ENCODE results near the gene PDK2.
"Not testable (repeated sequence)": the region's sequence is repeated elsewhere in the genome, so short reads cannot be mapped to it uniquely, and the experiment has no call there.

PDK2 gene

DNA sequence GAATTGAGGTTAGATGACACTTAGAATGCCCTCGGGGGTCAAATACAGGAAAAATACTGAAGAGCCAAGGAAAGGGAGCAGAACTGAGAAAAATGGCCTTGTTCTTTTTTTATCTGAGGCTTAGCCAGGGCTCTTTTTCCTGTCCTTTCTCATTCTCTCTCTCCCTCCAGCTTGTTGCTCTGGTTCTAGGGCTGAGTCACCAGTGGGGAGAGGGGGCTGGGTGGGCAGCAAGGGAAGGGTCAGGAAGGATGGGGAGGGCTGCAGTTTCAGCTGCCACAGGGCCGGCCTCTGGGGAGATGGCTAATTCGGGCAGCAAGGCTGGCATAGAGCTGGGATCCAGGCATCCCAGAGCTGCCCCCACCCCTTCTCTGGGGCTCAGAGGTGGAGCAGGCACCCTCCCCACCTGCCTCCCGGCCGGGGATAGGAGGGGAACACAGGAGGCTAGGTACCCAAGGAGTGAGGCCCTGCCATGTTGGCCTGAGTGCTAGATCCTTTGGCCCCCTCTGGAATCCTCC, 35.3 kb upstream of the PDK2 start:
- H3K4me1 ChIP-seq (ENCODE audit: low read length): peaks cover 19% of the 10 kb centered on the region
- no peak for DNase-seq
- H3K4me2 ChIP-seq (ENCODE audit: low read depth, low read length): no peak overlapping the region

DNA sequence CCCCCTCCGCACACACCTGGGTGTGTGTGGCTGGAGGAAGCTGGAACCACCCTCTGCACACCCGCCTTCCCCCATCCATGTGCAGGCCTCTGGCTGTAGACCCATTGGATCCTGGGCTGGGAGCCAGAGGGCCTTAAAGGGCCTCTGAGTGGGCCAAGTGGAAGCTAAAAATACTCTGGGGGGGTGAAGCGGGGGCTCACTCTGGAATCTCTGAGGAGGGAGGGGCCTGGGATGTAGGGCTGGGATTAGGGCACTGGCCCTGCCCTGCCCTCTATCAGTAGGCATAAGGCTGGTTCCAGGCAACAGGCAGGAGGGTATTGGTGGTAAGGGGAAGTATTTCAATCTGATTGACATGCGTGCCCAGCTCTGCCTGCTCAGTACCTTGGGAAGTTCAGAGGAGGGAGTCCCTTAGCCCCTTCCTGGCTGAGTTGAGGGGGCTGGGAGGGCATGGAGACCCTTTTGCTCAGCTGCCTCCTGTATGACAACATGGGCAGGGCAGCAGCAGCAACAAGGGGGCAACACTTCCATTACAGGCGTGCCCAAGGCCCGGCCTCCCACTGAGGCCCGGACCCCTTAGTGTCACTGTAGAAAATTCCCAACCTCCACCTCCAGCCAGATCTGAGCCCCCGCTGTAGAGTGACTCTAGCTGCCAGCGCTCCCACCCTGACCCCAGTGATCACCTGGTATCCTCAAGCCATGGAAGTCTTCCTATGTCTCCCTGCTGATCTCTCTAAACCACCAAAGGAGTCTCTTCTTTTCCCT, 34.0 kb upstream of the PDK2 start:
- Histone ChIP-seq H3K4me3 (ENCODE audit: low read length) (no peak overlapping the region), H3K4me2 (ENCODE audit: low read depth, low read length) (no peak overlapping the region), H3K27me3 (replicated peaks; ENCODE audit: insufficient read depth, low read length) (no peaks in the 10 kb centered on the region), H3K36me3 (replicated peaks; ENCODE audit: insufficient read depth, low read length) (no peaks in the 10 kb centered on the region), H3K9ac (ENCODE audit: low read length) (no peak overlapping the region), H3K9me2 (replicated peaks; ENCODE audit: insufficient read depth, low read length) (no peaks in the 10 kb centered on the region), H2AFZ (ENCODE audit: low read length) (no peak overlapping the region), H4K20me1 (ENCODE audit: insufficient read depth, low read length) (no peaks in the 10 kb centered on the region), H3K4me1 (ENCODE audit: low read length) (peaks cover 19% of the 10 kb centered on the region), H3F3A (ENCODE audit: insufficient read depth, low read length) (peaks cover 2% of the 10 kb centered on the region; the same call in 1 of the 2 replicates), H3K79me2 (ENCODE audit: low read length) (peaks cover 30% of the 10 kb centered on the region), H3K9me3 (replicated peaks; ENCODE audit: insufficient read depth, low read length) (no peaks in the 10 kb centered on the region), H3K27ac (ENCODE audit: low read length) (no peak overlapping the region)
- TF ChIP-seq CTCF (IDR thresholded peaks at IDR 0.05; ENCODE audit: low read length) (no peak), EZH2phosphoT487 (IDR thresholded peaks at IDR 0.05; ENCODE audit: low read length) (no peak), EZH2 (optimal IDR thresholded peaks at IDR 0.05; ENCODE audit: low read depth, low read length) (no peak)
- DNase-seq: no peak

More for the DNA sequence above, 35.3 kb upstream of the PDK2 start:
- H3K79me2 ChIP-seq (ENCODE audit: low read length): peaks cover 30% of the 10 kb centered on the region
- H3K9me2 ChIP-seq (replicated peaks; ENCODE audit: insufficient read depth, low read length): no peaks in the 10 kb centered on the region
- no peaks in the 10 kb centered on the region for H3K36me3 ChIP-seq (replicated peaks; ENCODE audit: insufficient read depth, low read length)
- no peaks in the 10 kb centered on the region for H3K27me3 ChIP-seq (replicated peaks; ENCODE audit: insufficient read depth, low read length)
- no peaks in the 10 kb centered on the region for H4K20me1 ChIP-seq (ENCODE audit: insufficient read depth, low read length)
- no peak overlapping the region for H3K9ac ChIP-seq (ENCODE audit: low read length)
- H3F3A ChIP-seq (ENCODE audit: insufficient read depth, low read length): peaks cover 14% of the 10 kb centered on the region
- no peak overlapping the region for H3K4me3 ChIP-seq (ENCODE audit: low read length)
- TF ChIP-seq EZH2phosphoT487 (IDR thresholded peaks at IDR 0.05; ENCODE audit: low read length): no peak
- TF ChIP-seq EZH2 (optimal IDR thresholded peaks at IDR 0.05; ENCODE audit: low read depth, low read length): no peak
- no peak for TF ChIP-seq CTCF (IDR thresholded peaks at IDR 0.05; ENCODE audit: low read length)
- H2AFZ ChIP-seq (ENCODE audit: low read length): no peak overlapping the region
- no peak overlapping the region for H3K27ac ChIP-seq (ENCODE audit: low read length)
- H3K9me3 ChIP-seq (replicated peaks; ENCODE audit: insufficient read depth, low read length): no peaks in the 10 kb centered on the region

- not testable (repeated sequence) for H3K27me3 ChIP-seq (replicated peaks; ENCODE audit: insufficient read depth, low read length); H2AFZ ChIP-seq (ENCODE audit: low read length); H3K27ac ChIP-seq (ENCODE audit: low read length); H3F3A ChIP-seq (ENCODE audit: insufficient read depth, low read length); H3K9ac ChIP-seq (ENCODE audit: low read length); H4K20me1 ChIP-seq (ENCODE audit: insufficient read depth, low read length); H3K4me2 ChIP-seq (ENCODE audit: low read depth, low read length); H3K36me3 ChIP-seq (replicated peaks; ENCODE audit: insufficient read depth, low read length); DNase-seq; H3K9me2 ChIP-seq (replicated peaks; ENCODE audit: insufficient read depth, low read length); H3K9me3 ChIP-seq (replicated peaks; ENCODE audit: insufficient read depth, low read length); H3K4me3 ChIP-seq (ENCODE audit: low read length)
- Histone ChIP-seq H3K4me1 (ENCODE audit: low read length) (peaks cover 19% of the 10 kb centered on the region), H3K79me2 (ENCODE audit: low read length) (peaks cover 30% of the 10 kb centered on the region)
These were observed 33.5 kb upstream of the PDK2 start for GRCh38 chr17:50061713-50062045.
